UCSD-AML1 (cell line): Measurements from ENCODE around the gene TMEM52.

Experiments used
- DNase-seq: peaks from one replicate; lab custom pipeline; 2025; ENCODE audit not compliant: unreplicated experiment; lab: John Stamatoyannopoulos, UW

The TMEM52 gene

DNA sequence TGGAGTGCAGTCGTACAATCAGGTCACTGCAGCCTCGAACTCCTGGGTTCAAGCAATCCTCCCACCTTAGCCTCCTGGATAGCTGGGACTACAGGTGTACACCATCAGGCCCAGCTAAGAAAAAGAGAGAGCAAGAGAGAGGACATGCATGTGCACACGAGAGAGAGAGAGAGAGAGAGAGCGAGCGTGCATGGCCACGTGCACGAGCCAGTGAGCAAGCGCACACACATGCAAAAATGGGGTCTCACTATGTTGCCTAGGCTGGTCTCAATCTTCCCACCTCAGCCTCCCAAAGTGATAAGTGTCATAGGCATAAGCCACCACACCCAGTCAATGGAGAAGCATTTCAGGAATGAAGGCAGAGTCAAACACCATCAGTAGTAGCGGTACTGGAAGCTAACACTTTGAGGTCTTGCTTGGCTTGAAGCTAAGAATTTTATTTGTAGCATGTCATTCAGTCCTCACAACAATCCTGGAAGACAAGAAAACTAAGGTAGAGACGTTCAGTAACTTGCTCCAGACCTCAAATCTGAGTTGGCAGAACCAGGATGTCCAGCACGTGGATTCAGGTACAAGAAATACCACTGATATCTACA is 42.6 kb downstream of the TMEM52 start:
- no peak for DNase-seq

- no peak for DNase-seq
Observed at GRCh38 chr1:1875932-1876331, 43.1 kb downstream of the TMEM52 start.

DNA sequence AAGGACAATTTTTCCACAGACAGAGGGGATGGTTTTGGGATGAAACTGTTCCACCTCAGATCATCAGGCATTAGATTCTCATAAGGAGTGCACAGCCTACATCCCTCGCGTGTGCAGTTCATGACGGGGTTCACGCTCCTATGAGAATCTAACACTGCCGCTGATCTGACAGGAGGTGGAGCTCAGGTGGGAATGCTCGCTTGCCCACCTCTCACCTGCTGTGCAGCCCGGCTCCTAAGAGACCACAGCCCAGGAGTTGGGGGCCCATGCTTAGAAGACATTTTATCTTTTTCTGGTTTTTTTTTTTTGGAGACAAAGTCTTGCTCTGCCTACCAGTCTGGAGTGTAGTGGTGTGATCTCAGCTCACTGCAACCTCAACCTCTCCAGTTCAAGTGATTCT is 44.2 kb downstream of the TMEM52 start:
- DNase-seq: no peak

- no peak for DNase-seq
Observed at GRCh38 chr1:1873186-1873585, 45.9 kb downstream of the TMEM52 start.

DNA sequence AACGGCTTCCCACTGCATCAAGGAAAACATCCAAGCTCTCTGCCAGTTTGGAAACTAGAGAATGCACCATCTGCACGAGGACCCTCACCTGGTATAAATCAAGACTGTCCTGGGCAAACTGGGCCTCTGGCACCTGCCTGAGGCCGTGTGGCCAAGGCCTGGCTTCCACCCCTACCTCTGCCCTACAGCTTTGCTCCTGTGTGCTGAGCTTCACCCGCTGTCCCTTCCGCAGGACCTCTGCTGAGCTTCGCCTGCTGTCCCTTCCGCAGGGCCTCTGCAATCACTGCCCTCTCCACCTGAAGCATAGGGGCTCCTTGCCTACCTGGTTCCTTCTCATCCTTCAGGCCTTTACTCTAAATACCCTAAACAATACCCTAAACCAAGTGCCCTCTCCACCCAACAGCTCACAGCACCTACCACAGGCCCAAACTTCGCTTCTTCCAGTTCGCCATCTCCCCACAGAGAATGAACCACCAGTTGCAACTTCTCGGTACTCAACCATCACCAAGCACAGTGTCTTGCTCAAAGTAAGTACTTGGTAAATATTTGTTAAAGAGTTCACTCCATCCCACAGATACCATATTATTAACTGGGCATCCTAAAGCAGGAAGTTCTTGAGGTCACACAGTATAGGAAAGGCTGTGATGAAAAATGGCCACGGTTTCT is 46.6 kb downstream of the TMEM52 start:
- no peak for DNase-seq

- DNase-seq: no peak
Observed at GRCh38 chr1:1869469-1869868, 49.6 kb downstream of the TMEM52 start.
